ENCODE data around the gene CLEC6A.
"Not testable (repeated sequence)": the region's sequence is repeated elsewhere in the genome, so short reads cannot be mapped to it uniquely, and the experiment has no call there.

CLEC6A gene

DNA sequence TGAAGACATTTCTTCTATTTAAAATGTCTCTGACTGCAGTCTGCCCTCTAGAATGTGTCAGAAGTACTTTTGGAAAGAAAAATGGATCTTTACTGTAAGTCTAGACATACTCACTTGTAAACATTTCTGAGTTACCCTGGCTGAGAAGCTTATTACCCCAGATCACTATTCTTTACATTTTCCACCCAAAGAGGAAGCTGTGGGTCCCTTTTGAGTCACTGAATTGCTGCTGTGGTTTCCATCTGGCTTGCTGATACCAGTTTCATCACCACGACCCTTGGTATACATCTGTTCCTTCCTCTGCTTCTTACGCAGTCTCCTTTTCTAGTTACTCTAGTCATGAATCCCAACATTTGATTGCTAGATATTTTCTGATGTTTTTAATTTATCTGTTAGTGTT, 37.3 kb downstream of the CLEC6A start:
- DNase-seq (ENCODE audit: low read depth in 2 of 2, low spot score in 1 of 2), result no peak

DNA sequence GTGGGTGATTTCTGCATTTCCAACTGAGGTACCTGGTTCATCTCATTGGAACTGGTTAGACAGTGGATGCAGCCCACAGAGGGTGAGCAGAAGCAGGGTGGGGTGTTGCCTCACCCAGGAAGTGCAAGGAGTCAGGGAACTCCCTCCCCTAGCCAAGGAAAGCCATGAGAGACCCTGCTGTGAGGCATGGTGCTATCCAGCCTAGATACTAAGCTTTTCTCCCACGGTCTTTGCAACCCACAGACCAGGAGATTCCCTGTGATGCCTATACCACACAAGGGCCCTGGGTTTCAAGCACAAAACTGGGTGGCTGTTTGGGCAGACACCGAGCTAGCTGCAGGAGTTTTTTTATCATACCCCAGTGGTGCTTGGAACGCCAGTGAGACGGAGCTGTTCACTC, 39.9 kb downstream of the CLEC6A start:
- DNase-seq (ENCODE audit: low read depth in 2 of 2, low spot score in 1 of 2), result not testable (repeated sequence)

DNA sequence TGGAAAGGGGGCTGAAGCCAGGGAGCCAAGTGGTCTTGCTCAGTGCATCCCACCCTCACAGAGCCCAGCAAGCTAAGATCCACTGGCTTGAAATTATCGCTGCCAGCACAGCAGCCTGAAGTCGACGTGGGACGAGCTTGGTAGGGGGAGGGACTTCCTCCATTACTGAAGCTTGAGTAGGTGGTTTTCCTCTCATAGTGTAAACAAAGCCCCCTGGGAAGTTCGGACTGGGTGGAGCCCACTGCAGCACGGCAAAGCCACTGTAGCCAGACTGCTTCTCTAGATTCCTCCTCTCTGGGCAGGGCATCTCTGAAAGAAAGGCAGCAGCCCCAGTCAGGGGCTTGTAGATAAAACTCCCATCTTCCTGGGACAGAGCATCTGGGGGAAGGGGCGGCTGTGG, 40.3 kb downstream of the CLEC6A start:
- DNase-seq (ENCODE audit: low read depth in 2 of 2, low spot score in 1 of 2), result not testable (repeated sequence)

- DNase-seq (ENCODE audit: low read depth in 2 of 2, low spot score in 1 of 2), result no peak
Measured at GRCh38 chr12:8499616-8500015, 43.9 kb downstream of the CLEC6A start.

DNA sequence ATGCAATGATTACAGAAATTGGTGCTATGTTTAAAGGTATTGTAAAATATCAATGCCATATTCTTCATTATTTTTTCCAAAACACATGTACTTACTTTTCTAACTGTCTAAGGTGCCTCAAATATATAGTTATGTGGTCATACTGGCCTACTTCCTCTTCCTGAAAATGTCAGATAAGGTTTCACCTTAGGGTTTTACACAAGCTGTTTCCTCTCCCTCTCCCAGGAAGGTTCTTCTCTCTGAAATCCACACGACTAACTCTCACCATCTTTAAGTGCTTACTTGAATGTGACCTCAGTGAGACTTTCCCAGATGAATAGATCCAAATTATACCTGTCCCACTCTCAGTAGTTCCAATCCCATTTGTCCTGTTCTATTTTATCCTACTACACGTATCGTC, 46.0 kb downstream of the CLEC6A start:
- DNase-seq (ENCODE audit: low read depth in 2 of 2, low spot score in 1 of 2), result no peak

- DNase-seq (ENCODE audit: low read depth in 2 of 2, low spot score in 1 of 2), result no peak
Measured at GRCh38 chr12:8504351-8504750, 48.6 kb downstream of the CLEC6A start.

DNA sequence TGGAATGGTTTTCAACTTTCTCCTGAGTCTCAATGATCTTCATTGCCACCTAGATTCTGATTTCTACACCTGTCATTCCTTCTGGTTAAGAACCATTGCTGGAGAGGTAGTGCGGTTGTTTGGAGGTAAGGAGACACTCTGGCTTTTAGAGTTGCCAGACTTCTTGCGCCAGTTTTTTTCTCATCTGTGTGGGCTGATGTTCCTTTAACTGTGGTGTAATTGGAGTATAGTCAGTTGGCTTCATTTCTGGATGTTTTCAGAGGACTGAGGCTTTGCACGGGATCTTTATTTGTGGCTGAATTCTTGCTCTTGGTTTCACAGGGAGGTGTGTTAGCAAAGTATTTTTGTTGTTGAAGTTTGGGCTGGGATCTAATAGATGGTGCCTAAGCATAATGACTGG, 51.8 kb downstream of the CLEC6A start:
- no peak for DNase-seq (ENCODE audit: low read depth in 2 of 2, low spot score in 1 of 2)

- DNase-seq (ENCODE audit: low read depth in 2 of 2, low spot score in 1 of 2), result no peak
Measured at GRCh38 chr12:8508223-8508622, 52.5 kb downstream of the CLEC6A start.

DNA sequence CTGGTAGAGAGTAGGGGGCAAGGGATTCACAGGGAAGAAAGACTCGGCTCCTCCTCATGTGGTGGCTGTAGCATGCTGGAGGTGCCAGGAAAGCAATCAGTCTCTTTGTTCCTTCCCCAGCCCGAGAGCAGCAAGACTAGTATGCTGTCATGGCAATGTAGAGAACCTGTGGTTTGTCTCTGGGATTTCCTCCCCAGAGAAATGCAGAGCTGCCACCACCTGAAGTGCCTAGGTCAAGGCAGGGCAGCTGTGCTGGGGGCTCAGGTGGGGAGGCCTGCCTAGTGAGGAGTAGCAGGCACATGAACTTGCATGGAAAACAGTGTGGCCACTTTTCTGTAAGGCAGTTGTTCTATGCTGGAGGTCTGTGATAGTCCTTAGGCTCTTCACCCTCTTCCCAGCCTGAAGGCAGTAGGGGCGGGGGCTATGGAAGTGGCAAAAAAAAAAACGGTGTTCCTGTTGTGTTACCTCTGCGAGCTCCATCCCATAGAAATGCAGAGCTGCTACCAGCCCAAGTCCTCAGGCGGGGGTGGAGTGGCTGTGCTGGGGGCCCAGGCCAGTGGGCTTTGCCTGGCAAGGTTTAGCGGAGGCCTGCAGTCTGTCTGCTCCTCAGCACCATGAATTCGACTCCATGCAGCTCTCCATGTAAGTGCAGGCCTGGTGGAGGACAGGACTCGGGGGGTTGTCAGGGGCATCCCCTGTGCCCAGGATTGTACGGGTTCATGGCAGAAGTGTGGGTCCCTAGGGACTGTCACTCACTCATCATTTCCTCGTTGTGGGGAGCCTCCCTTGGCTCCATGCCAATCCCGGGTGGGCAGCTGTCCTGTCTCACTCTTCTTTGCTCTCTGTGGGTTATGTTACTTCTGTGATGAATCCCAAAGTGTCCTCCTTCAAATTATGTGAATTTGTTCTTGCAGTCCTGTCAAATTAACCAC, 53.4 kb downstream of the CLEC6A start:
- DNase-seq (ENCODE audit: low read depth in 2 of 2, low spot score in 1 of 2), result no peak

DNA sequence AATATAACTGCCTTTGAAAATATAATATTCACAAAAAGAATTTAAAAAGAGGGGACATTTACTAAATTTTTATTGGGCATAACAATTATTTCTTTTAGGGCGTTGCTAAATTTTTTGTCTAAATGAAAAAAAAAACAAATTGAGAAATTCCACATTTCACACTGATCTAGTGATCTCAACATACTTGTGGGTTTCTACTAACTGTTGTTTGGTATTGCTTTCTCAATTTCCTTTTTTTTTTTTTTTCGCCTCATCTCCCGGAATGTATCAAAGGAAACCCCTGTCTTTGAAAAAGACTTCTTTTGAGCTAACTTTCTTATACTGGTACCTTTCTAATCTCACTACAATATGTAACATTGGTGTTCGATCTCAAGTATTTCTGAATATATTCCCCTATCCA, 57.5 kb downstream of the CLEC6A start, which contains the start of gene CLEC4D:
TSS of gene CLEC4D (plus strand) at position 248 of the 400 bp plus-strand sequence. CDS start 230 bp downstream, outside the sequence.
- DNase-seq (ENCODE audit: low read depth in 2 of 2, low spot score in 1 of 2), result no peak

DNA sequence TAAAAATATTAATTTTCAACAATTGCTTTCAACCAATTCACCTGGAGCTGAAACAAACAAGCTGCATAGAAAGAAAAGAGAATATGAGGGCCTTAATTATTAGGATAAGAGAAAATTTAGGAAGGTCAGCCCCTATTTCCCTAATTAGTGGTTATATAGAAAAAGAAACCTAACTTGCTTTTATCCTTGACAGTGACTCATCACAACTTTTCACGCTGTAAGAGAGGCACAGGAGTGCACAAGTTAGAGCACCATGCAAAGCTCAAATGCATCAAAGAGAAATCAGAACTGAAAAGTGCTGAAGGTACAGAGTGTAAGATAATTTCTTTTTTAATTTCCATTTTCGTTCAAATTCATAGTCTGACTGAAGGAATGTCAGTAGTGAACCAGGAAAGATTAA, 62.2 kb downstream of the CLEC6A start:
- no peak for DNase-seq (ENCODE audit: low read depth in 2 of 2, low spot score in 1 of 2)

- DNase-seq (ENCODE audit: low read depth in 2 of 2, low spot score in 1 of 2), result no peak
Measured at GRCh38 chr12:8519171-8519570, 63.4 kb downstream of the CLEC6A start.

GRCh38 chr12:8527250-8528130, 71.7 kb downstream of the CLEC6A start:
- no peak for DNase-seq (ENCODE audit: low read depth in 2 of 2, low spot score in 1 of 2)
